Measurements from ENCODE around the gene WDR38.
"Not testable (repeated sequence)": the region's sequence is repeated elsewhere in the genome, so short reads cannot be mapped to it uniquely, and the experiment has no call there.

Gene WDR38

DNA sequence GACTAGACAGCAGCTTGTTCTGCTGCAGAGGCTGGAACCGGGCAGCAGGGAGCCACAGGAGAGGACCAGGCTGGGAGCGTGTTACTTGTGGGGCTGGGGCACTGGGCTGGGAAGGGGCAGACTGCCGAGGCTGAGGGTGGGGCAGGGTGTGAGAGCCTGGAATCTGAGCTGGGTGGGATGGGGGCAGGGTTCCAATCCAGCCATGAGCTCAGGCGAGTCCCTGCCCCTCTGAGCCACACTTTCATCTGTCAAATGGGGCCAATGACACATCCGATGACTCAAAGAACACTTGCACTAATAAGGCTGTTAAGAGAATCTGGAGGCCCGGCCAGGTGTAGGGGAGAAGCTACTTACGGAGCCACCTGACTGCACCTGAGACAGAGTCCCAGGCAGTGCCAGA, 18.7 kb upstream of the WDR38 start:
- no peak overlapping the region for H3K27ac ChIP-seq (ENCODE audit: low read depth, low read length)
- H3K36me3 ChIP-seq (ENCODE audit: control insufficient read depth, low read length), result no peaks in the 10 kb centered on the region
- H3K4me1 ChIP-seq (ENCODE audit: control insufficient read depth, low read length), result peaks cover 4% of the 10 kb centered on the region; the same call in 1 of the 2 replicates
- H3K27me3 ChIP-seq (ENCODE audit: control insufficient read depth, low read length), result no peaks in the 10 kb centered on the region
- no peaks in the 10 kb centered on the region for H3K9me2 ChIP-seq (replicated peaks; ENCODE audit: control insufficient read depth, low read length)
- H4K20me1 ChIP-seq (ENCODE audit: control insufficient read depth, insufficient read depth, low read depth, low read length), result no peaks in the 10 kb centered on the region
- H3K4me3 ChIP-seq (ENCODE audit: low read length), result no peak overlapping the region
- H3K4me2 ChIP-seq (ENCODE audit: low read length), result no peak overlapping the region
- no peaks in the 10 kb centered on the region for H3K79me2 ChIP-seq (ENCODE audit: control insufficient read depth, low read length)
- H3F3A ChIP-seq (ENCODE audit: control insufficient read depth, insufficient read depth), result no peaks in the 10 kb centered on the region
- no peaks in the 10 kb centered on the region for H3K9me3 ChIP-seq (ENCODE audit: control insufficient read depth, insufficient read depth, low read length)
- TF ChIP-seq, protein P1, sequence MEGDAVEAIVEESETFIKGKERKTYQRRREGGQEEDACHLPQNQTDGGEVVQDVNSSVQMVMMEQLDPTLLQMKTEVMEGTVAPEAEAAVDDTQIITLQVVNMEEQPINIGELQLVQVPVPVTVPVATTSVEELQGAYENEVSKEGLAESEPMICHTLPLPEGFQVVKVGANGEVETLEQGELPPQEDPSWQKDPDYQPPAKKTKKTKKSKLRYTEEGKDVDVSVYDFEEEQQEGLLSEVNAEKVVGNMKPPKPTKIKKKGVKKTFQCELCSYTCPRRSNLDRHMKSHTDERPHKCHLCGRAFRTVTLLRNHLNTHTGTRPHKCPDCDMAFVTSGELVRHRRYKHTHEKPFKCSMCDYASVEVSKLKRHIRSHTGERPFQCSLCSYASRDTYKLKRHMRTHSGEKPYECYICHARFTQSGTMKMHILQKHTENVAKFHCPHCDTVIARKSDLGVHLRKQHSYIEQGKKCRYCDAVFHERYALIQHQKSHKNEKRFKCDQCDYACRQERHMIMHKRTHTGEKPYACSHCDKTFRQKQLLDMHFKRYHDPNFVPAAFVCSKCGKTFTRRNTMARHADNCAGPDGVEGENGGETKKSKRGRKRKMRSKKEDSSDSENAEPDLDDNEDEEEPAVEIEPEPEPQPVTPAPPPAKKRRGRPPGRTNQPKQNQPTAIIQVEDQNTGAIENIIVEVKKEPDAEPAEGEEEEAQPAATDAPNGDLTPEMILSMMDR (IDR thresholded peaks at IDR 0.05; ENCODE audit: low read depth, low read length, poor library complexity, severe bottlenecking), result no peak
- TF ChIP-seq EZH2phosphoT487 (IDR thresholded peaks at IDR 0.05; ENCODE audit: borderline replicate concordance, low read length), result no peak

DNA sequence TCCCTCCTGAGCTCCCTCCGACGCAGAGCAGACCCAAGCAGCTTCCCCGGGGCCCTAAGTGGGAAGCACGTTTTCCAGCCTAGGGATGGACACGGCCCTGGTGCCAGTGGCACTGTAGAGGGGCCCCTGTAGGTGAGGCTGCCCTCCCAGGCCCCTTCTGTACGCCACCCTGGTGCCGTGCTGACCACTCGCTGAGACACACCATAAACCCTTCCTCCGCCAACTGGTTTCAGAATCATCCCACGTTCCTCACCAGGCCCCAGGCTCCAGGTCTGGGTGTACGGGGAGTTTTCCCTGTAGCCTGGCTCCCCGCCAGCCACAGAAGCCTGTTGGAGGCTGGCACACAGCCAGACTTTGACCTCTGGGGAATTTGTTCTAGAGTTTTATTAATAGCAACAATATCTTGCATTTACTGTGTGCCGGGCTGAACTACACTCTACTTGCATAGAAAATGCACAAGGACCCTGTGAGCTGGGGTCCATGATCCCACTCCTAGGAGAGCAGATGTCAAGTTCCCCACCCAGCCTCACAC, 18.2 kb upstream of the WDR38 start:
- Histone ChIP-seq H4K20me1 (ENCODE audit: control insufficient read depth, insufficient read depth, low read depth, low read length) (no peaks in the 10 kb centered on the region), H3F3A (ENCODE audit: control insufficient read depth, insufficient read depth) (no peaks in the 10 kb centered on the region), H3K4me3 (ENCODE audit: low read length) (no peak overlapping the region), H3K27me3 (ENCODE audit: control insufficient read depth, low read length) (no peaks in the 10 kb centered on the region), H3K36me3 (ENCODE audit: control insufficient read depth, low read length) (no peaks in the 10 kb centered on the region), H3K27ac (ENCODE audit: low read depth, low read length) (no peak overlapping the region), H3K9me3 (ENCODE audit: control insufficient read depth, insufficient read depth, low read length) (no peaks in the 10 kb centered on the region), H3K79me2 (ENCODE audit: control insufficient read depth, low read length) (no peaks in the 10 kb centered on the region), H3K9me2 (replicated peaks; ENCODE audit: control insufficient read depth, low read length) (no peaks in the 10 kb centered on the region), H3K4me1 (ENCODE audit: control insufficient read depth, low read length) (peaks cover 4% of the 10 kb centered on the region; the same call in 1 of the 2 replicates), H3K4me2 (ENCODE audit: low read length) (no peak overlapping the region)
- no peak for TF ChIP-seq EZH2phosphoT487 (IDR thresholded peaks at IDR 0.05; ENCODE audit: borderline replicate concordance, low read length)
- TF ChIP-seq, protein P1 (IDR thresholded peaks at IDR 0.05; ENCODE audit: low read depth, low read length, poor library complexity, severe bottlenecking), result no peak

- H3K9me2 ChIP-seq (replicated peaks; ENCODE audit: control insufficient read depth, low read length); H4K20me1 ChIP-seq (ENCODE audit: control insufficient read depth, insufficient read depth, low read depth, low read length); H3K9me3 ChIP-seq (ENCODE audit: control insufficient read depth, insufficient read depth, low read length); H3F3A ChIP-seq (ENCODE audit: control insufficient read depth, insufficient read depth); H3K27me3 ChIP-seq (ENCODE audit: control insufficient read depth, low read length); H3K79me2 ChIP-seq (ENCODE audit: control insufficient read depth, low read length); H3K4me2 ChIP-seq (ENCODE audit: low read length); H3K4me1 ChIP-seq (ENCODE audit: control insufficient read depth, low read length); H3K4me3 ChIP-seq (ENCODE audit: low read length); H3K36me3 ChIP-seq (ENCODE audit: control insufficient read depth, low read length); H3K27ac ChIP-seq (ENCODE audit: low read depth, low read length): not testable (repeated sequence)
These were observed 15.1 kb upstream of the WDR38 start for GRCh38 chr9:124838132-124838531.

DNA sequence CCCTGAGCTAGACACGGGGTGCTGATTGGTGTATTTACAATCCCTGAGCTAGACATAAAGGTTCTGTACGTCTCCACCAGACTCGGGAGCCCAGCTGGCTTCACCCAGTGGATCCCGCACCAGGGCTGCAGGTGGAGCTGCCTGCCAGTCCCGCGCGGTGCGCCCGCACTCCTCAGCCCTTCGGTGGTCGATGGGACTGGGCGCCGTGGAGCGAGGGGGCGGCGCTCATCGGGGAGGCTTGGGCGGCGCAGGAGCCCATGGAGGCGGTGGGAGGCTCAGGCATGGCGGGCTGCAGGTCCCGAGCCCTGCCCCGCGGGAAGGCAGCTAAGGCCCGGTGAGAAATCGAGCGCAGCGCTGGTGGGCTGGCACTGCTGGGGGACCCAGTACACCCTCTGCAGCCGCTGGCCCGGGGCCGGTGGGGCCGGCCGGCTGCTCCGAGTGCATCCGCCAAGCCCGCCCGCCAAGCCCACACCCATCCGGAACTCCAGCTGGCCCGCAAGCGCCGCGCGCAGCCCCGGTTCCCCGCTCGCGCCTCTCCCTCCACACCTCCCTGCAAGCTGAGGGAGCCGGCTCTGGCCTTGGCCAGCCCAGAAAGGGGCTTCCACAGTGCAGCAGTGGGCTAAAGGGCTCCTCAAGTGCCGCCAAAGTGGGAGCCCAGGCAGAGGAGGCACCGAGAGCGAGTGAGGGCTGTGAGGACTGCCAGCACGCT, 14.5 kb upstream of the WDR38 start:
- H3K4me1 ChIP-seq (ENCODE audit: control insufficient read depth, low read length), result not testable (repeated sequence)

More for the DNA sequence above, 14.5 kb upstream of the WDR38 start:
- not testable (repeated sequence) for H3K4me3 ChIP-seq (ENCODE audit: low read length); H3K27ac ChIP-seq (ENCODE audit: low read depth, low read length); H3K9me3 ChIP-seq (ENCODE audit: control insufficient read depth, insufficient read depth, low read length); H3K4me2 ChIP-seq (ENCODE audit: low read length); H3K36me3 ChIP-seq (ENCODE audit: control insufficient read depth, low read length); H3F3A ChIP-seq (ENCODE audit: control insufficient read depth, insufficient read depth); H4K20me1 ChIP-seq (ENCODE audit: control insufficient read depth, insufficient read depth, low read depth, low read length); H3K79me2 ChIP-seq (ENCODE audit: control insufficient read depth, low read length); H3K27me3 ChIP-seq (ENCODE audit: control insufficient read depth, low read length); H3K9me2 ChIP-seq (replicated peaks; ENCODE audit: control insufficient read depth, low read length)
